IMR-90 (cell line): ENCODE results near the gene NUDT3. TPM values are rescaled to one million over a fixed set of nuclear protein-coding genes. Genes with fewer than 3 reads are reported as not detected.
A peak's percentile ranks its signal among the peaks of the same experiment; 100 is the strongest.

Experiments used
- ATAC-seq: fragments of 200-7000 bp; cut with Tn5 transposase; 2 replicates; pipeline ENCODE4 v1.9.1; 2020; ENCODE audit warnings: low read depth, mild to moderate bottlenecking, moderate library complexity
- BruUV-seq: library from RNA; stranded (reverse); fragments of 400-500 nt; replicated peaks from 2 replicates; lab custom pipeline; 2021; lab: Mats Ljungman, UMichigan
- CTCF ChIA-PET: fragments of 300-600 bp; formaldehyde crosslinking; extraction: SDS; loops from one replicate; lab custom pipeline; 2021; ENCODE audit warnings: antibody characterized with exemption; lab: Yijun Ruan, JAX
- POLR2A ChIA-PET: fragments of 300-600 bp; sonication (Branson Sonifier 250); formaldehyde crosslinking; loops from one replicate; lab custom pipeline; 2022; ENCODE audit warnings: antibody characterized with exemption; ENCODE audit not compliant: unreplicated experiment; lab: Charles Lee
- DNase-seq: peaks from one replicate; pipeline ENCODE4 v3.0.0; 2013
- H2AFZ ChIP-seq: replicated peaks from 2 replicates; pipeline ENCODE3; 2013; ENCODE audit warnings: low read length, mild to moderate bottlenecking; ENCODE audit not compliant: poor library complexity
- H2AK5ac ChIP-seq: 2 replicates; pipeline ENCODE4 v1.6.1; 2013; ENCODE audit warnings: low read depth, low read length, inconsistent platforms
- H2AK9ac ChIP-seq: replicated peaks from 2 replicates; pipeline ENCODE3; 2013; ENCODE audit warnings: mild to moderate bottlenecking, low read depth, low read length, moderate library complexity; ENCODE audit not compliant: poor library complexity
- H2BK120ac ChIP-seq: 2 replicates; pipeline ENCODE4 v1.6.1; 2013; ENCODE audit warnings: low read depth, low read length, inconsistent platforms
- H2BK15ac ChIP-seq: 3 replicates; pipeline ENCODE4 v1.6.1; 2013; ENCODE audit warnings: low read depth, low read length, inconsistent platforms
- H2BK20ac ChIP-seq: 2 replicates; pipeline ENCODE4 v1.6.1; 2013; ENCODE audit warnings: low read depth, mild to moderate bottlenecking, inconsistent platforms, low read length, moderate library complexity
- H2BK5ac ChIP-seq: 2 replicates; pipeline ENCODE4 v1.6.1; 2013; ENCODE audit warnings: mild to moderate bottlenecking, low read depth, low read length, inconsistent platforms; ENCODE audit not compliant: poor library complexity, severe bottlenecking
- H3K14ac ChIP-seq: replicated peaks from 2 replicates; pipeline ENCODE4 v1.6.1; 2013; ENCODE audit warnings: low read depth, low read length, inconsistent platforms
- H3K18ac ChIP-seq: 2 replicates; pipeline ENCODE4 v1.6.1; 2013; ENCODE audit warnings: low read depth, low read length, control low read depth
- H3K23ac ChIP-seq: 2 replicates; pipeline ENCODE4 v1.6.1; 2013; ENCODE audit warnings: low read depth, low read length, inconsistent platforms
- H3K27ac ChIP-seq: 2 replicates; pipeline ENCODE4 v1.5.1; 2013; ENCODE audit warnings: mild to moderate bottlenecking, control low read depth, low read length; ENCODE audit not compliant: insufficient read depth
- H3K27me3 ChIP-seq: 2 replicates; pipeline ENCODE4 v1.6.1; 2013; ENCODE audit warnings: low read length; ENCODE audit not compliant: control insufficient read depth, insufficient read depth
- H3K36me3 ChIP-seq: 2 replicates; pipeline ENCODE4 v1.6.1; 2013; ENCODE audit warnings: low read length, mixed read lengths; ENCODE audit not compliant: control insufficient read depth, insufficient read depth
- H3K4ac ChIP-seq: 2 replicates; pipeline ENCODE4 v1.6.1; 2013; ENCODE audit warnings: low read depth, low read length, inconsistent platforms
- H3K4me1 ChIP-seq: 2 replicates; pipeline ENCODE4 v1.6.1; 2013; ENCODE audit warnings: low read length, mixed read lengths; ENCODE audit not compliant: control insufficient read depth, insufficient read depth
- H3K4me2 ChIP-seq: 2 replicates; pipeline ENCODE4 v1.6.1; 2013; ENCODE audit warnings: low read depth, mild to moderate bottlenecking, control low read depth, low read length, moderate library complexity
- H3K4me3 ChIP-seq: 2 replicates; pipeline ENCODE4 v1.5.1; 2013; ENCODE audit warnings: low read depth, mild to moderate bottlenecking, control low read depth, low read length, moderate library complexity; ENCODE audit not compliant: insufficient read depth
- H3K56ac ChIP-seq: 2 replicates; pipeline ENCODE4 v1.6.1; 2013; ENCODE audit warnings: low read length, inconsistent platforms; ENCODE audit not compliant: insufficient read depth; ENCODE audit errors: extremely low read depth
- H3K79me1 ChIP-seq, 2 experiments: 2 replicates each; pipeline ENCODE4 v1.6.1; 2013; ENCODE audit warnings: low read length in 2 of 2, inconsistent platforms in 1 of 2, low read depth in 1 of 2
- H3K9ac ChIP-seq: 2 replicates; pipeline ENCODE4 v1.6.1; 2013; ENCODE audit warnings: low read depth, low read length, control low read depth
- H3K9me1 ChIP-seq: 2 replicates; pipeline ENCODE4 v1.6.1; 2013; ENCODE audit warnings: low read length, inconsistent platforms; ENCODE audit not compliant: insufficient read depth
- H3K9me3 ChIP-seq: 2 replicates; pipeline ENCODE4 v1.6.1; 2013; ENCODE audit warnings: low read length; ENCODE audit not compliant: control insufficient read depth, insufficient read depth
- H4K20me1 ChIP-seq: 2 replicates; pipeline ENCODE4 v1.6.1; 2013; ENCODE audit warnings: low read length, inconsistent platforms; ENCODE audit not compliant: insufficient read depth
- H4K5ac ChIP-seq: 2 replicates; pipeline ENCODE4 v1.6.1; 2013; ENCODE audit warnings: mild to moderate bottlenecking, low read depth, low read length, control low read depth
- H4K8ac ChIP-seq, 2 experiments: 2 replicates each; pipeline ENCODE4 v1.6.1; 2013; ENCODE audit warnings: low read depth in 2 of 2, low read length in 2 of 2, control low read depth in 1 of 2, inconsistent platforms in 1 of 2
- H4K91ac ChIP-seq: 2 replicates; pipeline ENCODE4 v1.6.1; 2013; ENCODE audit warnings: low read depth, low read length, inconsistent platforms; ENCODE audit not compliant: insufficient read depth
- CEBPB ChIP-seq: IDR thresholded peaks from 2 replicates; pipeline ENCODE4 v1.6.1; 2012; ENCODE audit warnings: low read depth, low read length, improper control_type of control experiment
- MAFK ChIP-seq: IDR thresholded peaks from 2 replicates; pipeline ENCODE4 v1.6.1; 2012; ENCODE audit warnings: low read depth, low read length, improper control_type of control experiment
- WGBS, 2 experiments: methylation state at CpG; one replicate each; pipeline versions ENCODE4 v1.1.5 to v1.1.7; 2013; ENCODE audit warnings: missing lambda C conversion rate in 2 of 2; ENCODE audit not compliant: insufficient read length in 1 of 2; ENCODE audit errors: extremely low coverage in 2 of 2; 5-methylcytosine and 5-hydroxymethylcytosine counted together
- dilution Hi-C: fragments of 300-500 bp; cut with HindIII; formaldehyde crosslinking; loops from one replicate; pipeline ENCODE4 v1.14.3; 2018; ENCODE audit warnings: low sequenced_read_pairs; ENCODE audit not compliant: unreplicated experiment
- in situ Hi-C: fragments of 300-500 bp; cut with MboI; formaldehyde crosslinking; loops from 3 replicates; pipeline ENCODE4 v1.14.3; 2019; ENCODE audit warnings: low sequenced_read_pairs, inconsistent platforms, mixed read lengths
- intact Hi-C: fragments of 100-400 bp; cut with micrococcal nuclease; formaldehyde crosslinking; loops from 2 replicates; pipeline ENCODE4 v1.10.0; 2022
- polyA plus RNA-seq, 3 experiments: library from polyadenylated mRNA; depleted of rRNA; stranded (reverse); fragments of >200 nt; gene quantifications; 2 replicates each; pipeline ENCODE4 v1.2.3, GENCODE V29; 2012; ENCODE audit warnings: low replicate concordance in 1 of 3
- total RNA-seq: library from RNA; depleted of rRNA; stranded (reverse); fragments of >200 nt; gene quantifications from 2 replicates; pipeline ENCODE4 v1.2.3, GENCODE V29; 2012
- TF ChIP-seq, protein P1 (sequence below): fragments of 150-350 bp; IDR thresholded peaks from 2 replicates; pipeline ENCODE4 v1.6.1; 2017; ENCODE audit warnings: mild to moderate bottlenecking, antibody characterized with exemption, low read length, low read depth

NUDT3 gene
- total and polyA plus RNA-seq, 2 of the 4 experiments (the other 2 are of a cell fraction): 10.1 to 17.2 TPM

DNA sequence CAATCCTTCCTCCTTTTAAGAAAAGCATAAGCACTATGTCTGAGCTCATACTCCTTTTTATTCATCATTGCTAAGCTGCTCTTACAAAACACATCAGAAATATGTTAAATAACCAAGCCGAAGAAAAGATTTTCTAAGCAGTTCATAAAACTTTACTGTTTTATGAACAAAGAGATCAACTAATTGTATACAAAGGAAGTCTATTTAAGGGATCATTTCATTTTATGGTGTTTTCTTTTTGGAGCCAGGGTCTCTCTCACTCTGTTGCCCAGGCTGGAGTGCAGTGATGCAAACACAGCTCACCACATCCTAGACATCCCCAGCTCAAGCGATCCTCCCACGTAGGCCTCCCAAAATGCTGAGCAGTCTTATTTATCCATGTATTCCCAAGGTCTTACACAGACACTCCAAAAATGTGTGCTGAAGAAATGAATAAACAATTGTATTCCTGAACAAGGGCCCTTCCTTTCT lies 9.3 kb downstream of the NUDT3 start:
- TF ChIP-seq CEBPB (peak; percentile 72), MAFK (peak; percentile 86)
- TF ChIP-seq, protein P1, sequence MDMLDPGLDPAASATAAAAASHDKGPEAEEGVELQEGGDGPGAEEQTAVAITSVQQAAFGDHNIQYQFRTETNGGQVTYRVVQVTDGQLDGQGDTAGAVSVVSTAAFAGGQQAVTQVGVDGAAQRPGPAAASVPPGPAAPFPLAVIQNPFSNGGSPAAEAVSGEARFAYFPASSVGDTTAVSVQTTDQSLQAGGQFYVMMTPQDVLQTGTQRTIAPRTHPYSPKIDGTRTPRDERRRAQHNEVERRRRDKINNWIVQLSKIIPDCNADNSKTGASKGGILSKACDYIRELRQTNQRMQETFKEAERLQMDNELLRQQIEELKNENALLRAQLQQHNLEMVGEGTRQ: no peak
- no peaks in the 10 kb centered on the region for H3K9me3 ChIP-seq
- no peak overlapping the region for H2AK9ac ChIP-seq
- in situ Hi-C loops (no loop called here), intact Hi-C loops (no loop called here), dilution Hi-C loops (no loop called here)
- no peak overlapping the region for H3K9ac ChIP-seq
- H4K20me1 ChIP-seq: peaks cover 71% of the 10 kb centered on the region
- H3K56ac ChIP-seq: no peak overlapping the region
- CTCF ChIA-PET: interaction anchor here (1.0 kb wide), 1 partner anchor 134 kb away, joined by 6 read pairs; no protein-coding TSS in a partner anchor
- peak overlapping the region; percentile 0; the same call in 1 of the 2 replicates for H3K27ac ChIP-seq
- H3K4me3 ChIP-seq: no peak overlapping the region
- H2BK15ac ChIP-seq: no peak overlapping the region
- no peak overlapping the region for H2AK5ac ChIP-seq
- no CpG with 5 or more reads among the region's 3 CpGs for WGBS, 2 experiments
- H2BK5ac ChIP-seq: peak overlapping the region; percentile 38
- POLR2A ChIA-PET: interaction anchor here (0.6 kb wide), 1 partner anchor 31 kb away, joined by 12 read pairs; no protein-coding TSS in a partner anchor
- H2BK120ac ChIP-seq: no peak overlapping the region
- no peak overlapping the region for H4K91ac ChIP-seq
- no peak overlapping the region for H3K14ac ChIP-seq
- no peak overlapping the region for H3K18ac ChIP-seq
- no peak overlapping the region for H2AFZ ChIP-seq
- peaks cover 12% of the 10 kb centered on the region for H3K4me1 ChIP-seq
- peaks cover 33 to 85% of the 10 kb centered on the region in 2 experiments for H3K79me1 ChIP-seq
- no peak overlapping the region for H3K23ac ChIP-seq
- DNase-seq (peak; percentile 86), ATAC-seq (peak; percentile 78)
- no peaks in the 10 kb centered on the region for H3K36me3 ChIP-seq
- no peak overlapping the region for H4K5ac ChIP-seq
- H3K27me3 ChIP-seq: no peaks in the 10 kb centered on the region
- no TSS peak for BruUV-seq
- H2BK20ac ChIP-seq: no peak overlapping the region
- no peak overlapping the region; the same call in 1 of the 2 replicates for H3K4ac ChIP-seq
- no peak overlapping the region for H3K4me2 ChIP-seq
- no peak overlapping the region for H4K8ac ChIP-seq
- peaks cover 22% of the 10 kb centered on the region for H3K9me1 ChIP-seq
